ENCODE measurements around the gene GPR137B. TPM values are rescaled to one million over a fixed set of nuclear protein-coding genes. Genes with fewer than 3 reads are reported as not detected.

Gene GPR137B
- total and polyA plus RNA-seq, 2 of the 8 experiments (the other 6 are each of a cell fraction or from before 2014, with no cell fraction given) = 6.9 to 7.7 TPM

DNA sequence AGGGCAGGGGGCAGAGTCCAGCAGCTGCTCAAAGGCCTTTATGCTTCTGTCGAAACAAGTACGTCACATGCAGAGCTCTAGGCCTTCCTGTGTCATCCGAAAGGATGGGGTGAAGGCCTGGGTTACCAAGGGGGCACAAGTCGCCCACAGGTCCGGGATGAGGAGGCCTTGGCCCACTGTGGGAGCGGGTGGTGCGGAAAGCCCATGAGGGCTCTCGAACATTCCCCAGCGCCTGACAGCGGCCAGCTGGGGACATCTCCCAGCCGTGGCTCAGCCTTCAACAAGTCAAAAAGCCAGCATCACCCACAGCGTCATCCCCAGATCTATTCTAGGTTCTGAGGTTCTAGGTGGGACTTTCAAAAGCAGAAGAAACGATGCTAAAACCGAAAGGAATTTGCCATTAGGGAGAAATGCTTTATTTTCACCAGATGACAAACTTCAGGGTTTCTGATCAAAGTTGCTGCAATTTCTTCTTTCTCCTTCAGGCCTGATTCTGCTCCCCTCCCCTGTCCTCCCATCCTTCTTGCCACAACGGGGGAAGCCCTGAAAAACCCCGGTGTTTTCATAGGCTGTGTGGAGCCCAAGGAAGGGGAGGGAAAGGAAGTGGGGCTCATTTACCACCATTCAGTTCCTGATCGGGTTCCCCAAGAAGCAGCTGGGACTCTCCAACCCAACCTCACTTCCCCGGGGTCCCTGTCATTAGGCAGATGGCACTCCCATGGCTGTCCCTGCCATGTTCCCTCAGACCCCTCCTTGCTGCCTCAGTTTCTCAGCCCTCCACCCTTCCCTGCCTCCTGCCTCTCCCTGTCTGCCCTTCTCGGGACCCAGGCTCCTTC lies 17.6 kb downstream of the GPR137B start:
- no peak overlapping the region for H4K91ac ChIP-seq (replicated peaks; ENCODE audit: insufficient read length, low read length)
- no peak overlapping the region for H4K8ac ChIP-seq (ENCODE audit: extremely low read depth, insufficient read depth, low read length)
- H3K14ac ChIP-seq (ENCODE audit: insufficient read length) = no peak overlapping the region
- no peak overlapping the region for H3K18ac ChIP-seq (ENCODE audit: extremely low read depth, low read length)
- H3K23ac ChIP-seq (ENCODE audit: insufficient read length) = no peak overlapping the region
- H3K9ac ChIP-seq (replicated peaks in 1 of 4; ENCODE audit: extremely low read depth in 1 of 4, low read depth in 3 of 4, low read length in 3 of 4) = no peak overlapping the region
- 89% methylated on average over 19 of the region's 19 CpGs; no CpG with 5 or more reads in 1 of the 2 experiments for WGBS, 2 experiments (ENCODE audit: extremely low coverage in 1 of 2, insufficient coverage in 1 of 2, insufficient read length in 1 of 2, insufficient replicate concordance in 2 of 2, low coverage in 1 of 2, low lambda C conversion rate in 2 of 2, missing lambda C conversion rate in 1 of 2)
- H2BK120ac ChIP-seq (replicated peaks; ENCODE audit: low read depth, low read length) = no peak overlapping the region
- no peak for DNase-seq (ENCODE audit: low read depth in 1 of 2, low spot score in 2 of 2)
- POLR2A ChIA-PET (ENCODE audit: partially characterized antibody) = interaction anchor here (1.0 kb wide), 1 partner anchor 9 kb away, joined by 4 read pairs; no protein-coding TSS in a partner anchor
- no peak overlapping the region for H2AK5ac ChIP-seq (ENCODE audit: low read depth, low read length)
- no peak overlapping the region for H2BK15ac ChIP-seq (ENCODE audit: low read length)
- H3K56ac ChIP-seq (replicated peaks; ENCODE audit: insufficient read length, low read depth, low read length) = no peak overlapping the region
- H3K4me1 ChIP-seq (replicated peaks in 1 of 4; ENCODE audit: control insufficient read depth in 3 of 4, insufficient read depth in 4 of 4, low read length in 3 of 4) = peaks cover 0 to 4% (median 2%) of the 10 kb centered on the region in 4 experiments; a peak in 1 of 7 replicates
- no peak overlapping the region for H2BK20ac ChIP-seq (ENCODE audit: low read length)
- H2BK12ac ChIP-seq (ENCODE audit: low read depth, low read length) = no peak overlapping the region
- H3K4me3 ChIP-seq (ENCODE audit: extremely low read depth in 1 of 4, insufficient read depth in 2 of 4, low read depth in 3 of 4, low read length in 4 of 4) = no peak overlapping the region
- H3K27ac ChIP-seq (ENCODE audit: low read depth, low read length) = no peak overlapping the region
- FAIRE-seq = no peak
- H2AFZ ChIP-seq (ENCODE audit: low read length) = no peak overlapping the region
- H4K20me1 ChIP-seq (replicated peaks in 1 of 2; ENCODE audit: control insufficient read depth in 1 of 2, insufficient read depth in 2 of 2, low read length in 2 of 2) = peaks cover 0 to 8% of the 10 kb centered on the region in 2 experiments
- no peak overlapping the region for H4K5ac ChIP-seq (ENCODE audit: insufficient read length, low read depth, low read length)
- H3K9me3 ChIP-seq (ENCODE audit: insufficient read depth in 2 of 2, low read depth in 1 of 2, low read length in 1 of 2) = peaks cover 15 to 19% of the 10 kb centered on the region in 2 experiments
- CTCF ChIA-PET (ENCODE audit: partially characterized antibody) = interaction anchor here (1.1 to 2.0 kb wide), 4 partner anchors 9 to 61 kb away, joined by 3 to 6 read pairs (median 3); no protein-coding TSS in a partner anchor
- H3K4me2 ChIP-seq (ENCODE audit: insufficient read depth in 1 of 2, low read depth in 2 of 2, low read length in 2 of 2) = no peak overlapping the region
- TF ChIP-seq RNF2 (IDR thresholded peaks at IDR 0.05; ENCODE audit: borderline replicate concordance, low read depth, low read length, missing control alignments, poor library complexity, severe bottlenecking) (no peak), SIN3A (conservative IDR thresholded peaks at IDR 0.05 in 1 of 2, IDR thresholded peaks at IDR 0.05 in 1 of 2; ENCODE audit: low read depth in 1 of 2, low read length in 2 of 2) (no peak), TBP (IDR thresholded peaks at IDR 0.05; ENCODE audit: low read depth, low read length) (no peak), EGR1 (IDR thresholded peaks at IDR 0.05; ENCODE audit: borderline replicate concordance, low read depth, low read length) (no peak), CTBP2 (IDR thresholded peaks at IDR 0.05; ENCODE audit: borderline replicate concordance, insufficient read depth, insufficient read length, low read length) (no peak), EP300 (IDR thresholded peaks at IDR 0.05; ENCODE audit: borderline replicate concordance in 1 of 2, low read depth in 2 of 2, low read length in 2 of 2) (no peak), SUZ12 (IDR thresholded peaks at IDR 0.05; ENCODE audit: low read length) (no peak), POLR2AphosphoS5 (IDR thresholded peaks at IDR 0.05; ENCODE audit: low read depth, low read length) (no peak)
- H3K4ac ChIP-seq (replicated peaks; ENCODE audit: insufficient read length, low read depth, low read length) = no peak overlapping the region
- no peaks in the 10 kb centered on the region; a peak in 1 of 8 replicates for H3K36me3 ChIP-seq (ENCODE audit: control insufficient read depth in 2 of 4, insufficient read depth in 4 of 4, low read length in 3 of 4)
- peaks cover 4% of the 10 kb centered on the region; the same call in 1 of the 2 replicates for H3K79me1 ChIP-seq (ENCODE audit: low read depth, low read length)
- H3K27me3 ChIP-seq (replicated peaks in 1 of 4; ENCODE audit: control insufficient read depth in 3 of 4, extremely low read depth in 1 of 4, insufficient read depth in 3 of 4, low read length in 3 of 4) = no peaks in the 10 kb centered on the region
- no peak overlapping the region for H2BK5ac ChIP-seq (ENCODE audit: low read depth, low read length)
- H3K23me2 ChIP-seq (ENCODE audit: low read depth, low read length) = no peaks in the 10 kb centered on the region; the same call in 1 of the 2 replicates
- no peaks in the 10 kb centered on the region; a peak in 1 of 4 replicates for H3K79me2 ChIP-seq (ENCODE audit: control insufficient read depth in 1 of 2, insufficient read depth in 2 of 2, low read length in 2 of 2)
